DLD1 (cell line): Measurements from ENCODE around the gene NDFIP2.

Source experiments
- in situ Hi-C: cut with HindIII; loops from 2 replicates; pipeline ENCODE4 v1.10.0; 2017; ENCODE audit warnings: low sequenced_read_pairs

The NDFIP2 gene

GRCh38 chr13:79457948-79458347 lies 23.0 kb upstream of the NDFIP2 start:
- in situ Hi-C loops: no loop called here

- in situ Hi-C loops: no loop called here
These were observed 22.5 kb upstream of the NDFIP2 start for GRCh38 chr13:79458436-79458835.

GRCh38 chr13:79459906-79460305 lies 21.0 kb upstream of the NDFIP2 start:
- in situ Hi-C loops: no loop called here

- in situ Hi-C loops: no loop called here
These were observed 18.1 kb upstream of the NDFIP2 start for GRCh38 chr13:79462895-79463294.

GRCh38 chr13:79463604-79464003 lies 17.4 kb upstream of the NDFIP2 start:
- in situ Hi-C loops: no loop called here

GRCh38 chr13:79466872-79467271 lies 14.1 kb upstream of the NDFIP2 start:
- in situ Hi-C loops: no loop called here

GRCh38 chr13:79468402-79468801 lies 12.6 kb upstream of the NDFIP2 start:
- in situ Hi-C loops: no loop called here

GRCh38 chr13:79468819-79469218 lies 12.1 kb upstream of the NDFIP2 start:
- in situ Hi-C loops: no loop called here

- in situ Hi-C loops: no loop called here
These were observed 11.3 kb upstream of the NDFIP2 start for GRCh38 chr13:79469608-79470007.

GRCh38 chr13:79470666-79471065 lies 10.3 kb upstream of the NDFIP2 start:
- in situ Hi-C loops: no loop called here

GRCh38 chr13:79475569-79475968 lies 5.4 kb upstream of the NDFIP2 start:
- in situ Hi-C loops: no loop called here

GRCh38 chr13:79477968-79478367 lies 3.0 kb upstream of the NDFIP2 start:
- in situ Hi-C loops: no loop called here

- in situ Hi-C loops: no loop called here
These were observed 1.1 kb upstream of the NDFIP2 start for GRCh38 chr13:79479882-79480281.

GRCh38 chr13:79481685-79482052 lies 714 bp downstream of the NDFIP2 start:
- in situ Hi-C loops: no loop called here

- in situ Hi-C loops: no loop called here
These were observed 1.5 kb downstream of the NDFIP2 start for GRCh38 chr13:79482281-79482970.

- in situ Hi-C loops: no loop called here
These were observed 2.2 kb downstream of the NDFIP2 start for GRCh38 chr13:79483086-79483706.

GRCh38 chr13:79485014-79485811 lies 4.3 kb downstream of the NDFIP2 start:
- in situ Hi-C loops: no loop called here

- in situ Hi-C loops: no loop called here
These were observed 5.7 kb downstream of the NDFIP2 start for GRCh38 chr13:79486433-79487188.

- in situ Hi-C loops: no loop called here
These were observed 9.4 kb downstream of the NDFIP2 start for GRCh38 chr13:79490326-79490725.

- in situ Hi-C loops: no loop called here
These were observed 9.9 kb downstream of the NDFIP2 start for GRCh38 chr13:79490824-79491223.

- in situ Hi-C loops: no loop called here
These were observed 10.8 kb downstream of the NDFIP2 start for GRCh38 chr13:79491715-79492114.
